ENCODE results near the gene TGM2. TPM values are rescaled to one million over a fixed set of nuclear protein-coding genes. Genes with fewer than 3 reads are reported as not detected.

The TGM2 gene
- total and polyA plus RNA-seq, 7 donors: 6.5 to 104 (median 20.7) TPM

DNA sequence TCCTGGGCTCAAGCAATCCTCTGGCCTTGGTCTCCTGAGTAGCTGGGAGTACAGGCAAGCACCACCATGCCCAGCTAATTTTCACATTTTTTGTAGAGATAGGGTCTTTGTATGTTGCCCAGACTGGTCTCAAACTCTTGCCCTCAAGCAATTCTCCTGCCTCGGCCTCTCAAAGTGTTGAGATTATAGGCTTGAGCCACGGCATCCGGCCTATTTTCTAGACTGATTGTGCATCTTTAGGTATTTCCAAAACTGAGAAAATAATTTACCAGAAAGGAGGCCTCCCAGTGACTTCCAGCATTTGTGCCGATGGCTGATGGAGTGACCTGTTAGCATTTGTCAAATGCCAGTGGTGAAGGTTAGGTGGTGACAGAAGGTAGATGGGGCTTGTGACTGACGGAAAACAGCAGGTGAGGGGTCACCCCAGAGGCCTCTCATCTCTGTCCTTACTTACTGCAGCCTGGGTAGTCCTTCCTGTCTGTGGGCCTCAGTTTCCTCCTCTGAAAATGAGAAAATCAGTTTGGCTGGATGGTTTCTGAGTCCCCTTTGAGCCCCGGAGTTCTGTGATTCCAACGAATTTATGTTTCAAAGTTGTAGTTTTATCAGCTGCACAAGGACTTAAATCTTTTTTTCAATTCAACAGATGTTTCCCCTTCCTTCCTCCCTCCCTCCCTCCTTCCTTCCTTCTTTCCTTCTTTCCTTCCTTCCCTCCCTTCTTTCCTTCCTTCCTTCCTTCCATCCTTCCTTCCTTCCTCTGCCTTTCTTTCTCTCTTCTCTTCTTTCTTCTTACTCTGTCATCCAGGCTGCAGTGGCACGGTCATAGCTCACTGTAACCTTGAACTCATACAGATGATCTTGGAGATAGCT lies 53.5 kb downstream of the TGM2 start:
- TF ChIP-seq EP300 (IDR thresholded peaks at IDR 0.05) (no peak), POLR2A (IDR thresholded peaks at IDR 0.05) (no peak), POLR2AphosphoS5 (IDR thresholded peaks at IDR 0.05) (no peak)
- TF ChIP-seq, protein P1, sequence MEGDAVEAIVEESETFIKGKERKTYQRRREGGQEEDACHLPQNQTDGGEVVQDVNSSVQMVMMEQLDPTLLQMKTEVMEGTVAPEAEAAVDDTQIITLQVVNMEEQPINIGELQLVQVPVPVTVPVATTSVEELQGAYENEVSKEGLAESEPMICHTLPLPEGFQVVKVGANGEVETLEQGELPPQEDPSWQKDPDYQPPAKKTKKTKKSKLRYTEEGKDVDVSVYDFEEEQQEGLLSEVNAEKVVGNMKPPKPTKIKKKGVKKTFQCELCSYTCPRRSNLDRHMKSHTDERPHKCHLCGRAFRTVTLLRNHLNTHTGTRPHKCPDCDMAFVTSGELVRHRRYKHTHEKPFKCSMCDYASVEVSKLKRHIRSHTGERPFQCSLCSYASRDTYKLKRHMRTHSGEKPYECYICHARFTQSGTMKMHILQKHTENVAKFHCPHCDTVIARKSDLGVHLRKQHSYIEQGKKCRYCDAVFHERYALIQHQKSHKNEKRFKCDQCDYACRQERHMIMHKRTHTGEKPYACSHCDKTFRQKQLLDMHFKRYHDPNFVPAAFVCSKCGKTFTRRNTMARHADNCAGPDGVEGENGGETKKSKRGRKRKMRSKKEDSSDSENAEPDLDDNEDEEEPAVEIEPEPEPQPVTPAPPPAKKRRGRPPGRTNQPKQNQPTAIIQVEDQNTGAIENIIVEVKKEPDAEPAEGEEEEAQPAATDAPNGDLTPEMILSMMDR (IDR thresholded peaks at IDR 0.05): no peak
- Histone ChIP-seq H3K4me3 (no peak overlapping the region), H3K36me3 (no peaks in the 10 kb centered on the region), H3K9me3 (no peaks in the 10 kb centered on the region), H3K27ac (peak overlapping the region in 3 of 4 donors; percentile 79 to 88 (median 84)), H3K4me1 (peaks cover 0 to 65% (median 49%) of the 10 kb centered on the region in 4 donors), H3K27me3 (no peaks in the 10 kb centered on the region)
- WGBS, 2 donors: 90 to 95% methylated on average over 8 of the region's 8 CpGs
- no peak for DNase-seq
- intact Hi-C loops (cut with DNase I): loop anchor here (2.0 kb wide), 1 partner anchor 43 kb away; no protein-coding TSS in a partner anchor

DNA sequence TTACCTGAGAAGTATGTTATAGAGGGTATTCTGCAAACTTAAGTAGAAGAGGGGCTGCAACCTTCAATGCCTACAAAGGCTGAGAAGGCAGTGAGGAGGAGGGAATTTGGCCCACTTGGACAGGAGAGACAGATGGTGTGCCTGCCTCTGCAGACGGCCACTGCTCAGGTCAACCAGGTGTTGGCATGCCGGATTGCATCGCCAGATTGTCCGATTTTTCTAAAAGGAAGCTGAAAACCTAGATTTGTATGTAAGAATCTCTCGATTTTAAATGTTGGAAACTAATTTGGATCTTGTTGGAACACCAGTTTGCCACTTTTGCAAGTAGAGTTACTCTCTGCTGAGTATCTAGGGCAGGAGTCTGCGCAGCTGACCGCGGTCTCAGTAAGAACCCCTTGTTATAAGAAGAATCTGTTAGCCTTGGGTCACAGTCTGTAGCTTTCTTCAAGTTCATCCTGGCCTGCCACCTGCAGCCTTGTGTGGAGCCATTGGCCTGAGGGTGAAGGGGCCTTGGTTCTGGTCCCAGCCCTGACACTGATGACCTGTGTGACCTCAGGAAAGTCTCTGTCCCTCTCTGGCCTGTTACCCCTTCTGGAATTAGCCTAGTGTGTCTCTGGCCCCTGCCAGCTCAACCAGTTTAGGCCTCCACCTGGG lies 54.4 kb downstream of the TGM2 start:
- intact Hi-C loops (cut with DNase I): no loop called here
- H3K27me3 ChIP-seq: no peaks in the 10 kb centered on the region
- H3K4me1 ChIP-seq: peaks cover 0 to 73% (median 49%) of the 10 kb centered on the region in 4 donors
- TF ChIP-seq EP300 (IDR thresholded peaks at IDR 0.05) (no peak), POLR2AphosphoS5 (IDR thresholded peaks at IDR 0.05) (no peak), POLR2A (IDR thresholded peaks at IDR 0.05) (no peak)
- TF ChIP-seq, protein P1 (IDR thresholded peaks at IDR 0.05): no peak
- peak overlapping the region; percentile 78 to 88 (median 82) for H3K27ac ChIP-seq
- DNase-seq: no peak
- H3K36me3 ChIP-seq: no peaks in the 10 kb centered on the region
- H3K9me3 ChIP-seq: no peaks in the 10 kb centered on the region
- 59 to 87% methylated on average over 8 of the region's 8 CpGs for WGBS, 2 donors
- H3K4me3 ChIP-seq: no peak overlapping the region

DNA sequence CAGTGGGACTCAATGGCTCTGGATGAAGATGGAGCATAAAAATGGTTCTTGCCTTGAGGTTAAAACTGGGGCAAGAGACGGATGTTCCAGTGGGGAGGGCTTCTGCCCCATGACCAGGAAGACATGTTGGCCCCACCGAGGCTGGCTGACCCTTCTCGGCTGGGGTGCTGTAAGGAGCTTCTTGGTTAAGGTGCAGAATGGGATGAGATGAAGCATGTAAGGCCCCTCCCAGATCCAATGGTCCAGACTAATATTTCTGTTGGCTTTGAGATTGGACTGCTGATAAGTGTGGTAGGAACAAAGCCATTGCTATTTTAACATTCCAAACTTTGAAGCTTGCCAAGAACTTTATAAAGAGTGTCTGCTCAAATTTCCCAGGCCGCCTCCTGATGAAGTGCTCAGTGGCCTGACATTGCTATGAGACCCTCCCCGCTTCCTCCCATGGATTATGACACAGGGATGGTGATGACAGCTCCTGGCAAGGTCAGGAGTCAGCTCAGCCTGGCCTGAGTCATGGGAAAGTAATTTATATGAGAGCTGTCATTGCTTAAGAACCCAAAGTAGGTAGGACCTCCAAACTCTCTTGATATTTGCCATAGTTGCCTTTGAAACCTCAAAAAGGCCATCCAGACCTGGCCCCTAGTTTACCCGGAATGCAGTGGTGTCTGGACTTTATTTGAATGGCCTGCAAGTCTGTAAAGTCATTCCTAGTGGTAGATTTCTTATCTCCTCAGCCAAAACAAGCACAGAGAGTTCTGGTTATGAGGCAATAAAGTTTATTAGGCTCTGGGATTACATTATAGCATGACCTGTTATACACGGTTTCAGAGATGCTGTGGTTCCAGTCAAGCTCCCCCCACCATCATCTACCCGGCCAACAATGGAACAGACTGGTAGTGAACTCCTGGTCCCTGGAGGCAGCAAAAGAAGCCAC lies 55.2 kb downstream of the TGM2 start:
- Histone ChIP-seq H3K36me3 (no peaks in the 10 kb centered on the region), H3K4me1 (peaks cover 0 to 73% (median 49%) of the 10 kb centered on the region in 4 donors), H3K9me3 (no peaks in the 10 kb centered on the region), H3K27me3 (no peaks in the 10 kb centered on the region), H3K4me3 (no peak overlapping the region), H3K27ac (peak overlapping the region; percentile 78 to 88 (median 82))
- intact Hi-C loops (cut with DNase I): no loop called here
- TF ChIP-seq, protein P1 (IDR thresholded peaks at IDR 0.05): no peak
- TF ChIP-seq POLR2A (IDR thresholded peaks at IDR 0.05): no peak
- TF ChIP-seq EP300 (IDR thresholded peaks at IDR 0.05): peak; percentile 54 to 90 (median 80)
- peak; percentile 83 to 97 (median 94) for TF ChIP-seq POLR2AphosphoS5 (IDR thresholded peaks at IDR 0.05)
- WGBS, 2 donors: 32 to 63% methylated on average over 8 of the region's 8 CpGs
- DNase-seq: peak; percentile 91

DNA sequence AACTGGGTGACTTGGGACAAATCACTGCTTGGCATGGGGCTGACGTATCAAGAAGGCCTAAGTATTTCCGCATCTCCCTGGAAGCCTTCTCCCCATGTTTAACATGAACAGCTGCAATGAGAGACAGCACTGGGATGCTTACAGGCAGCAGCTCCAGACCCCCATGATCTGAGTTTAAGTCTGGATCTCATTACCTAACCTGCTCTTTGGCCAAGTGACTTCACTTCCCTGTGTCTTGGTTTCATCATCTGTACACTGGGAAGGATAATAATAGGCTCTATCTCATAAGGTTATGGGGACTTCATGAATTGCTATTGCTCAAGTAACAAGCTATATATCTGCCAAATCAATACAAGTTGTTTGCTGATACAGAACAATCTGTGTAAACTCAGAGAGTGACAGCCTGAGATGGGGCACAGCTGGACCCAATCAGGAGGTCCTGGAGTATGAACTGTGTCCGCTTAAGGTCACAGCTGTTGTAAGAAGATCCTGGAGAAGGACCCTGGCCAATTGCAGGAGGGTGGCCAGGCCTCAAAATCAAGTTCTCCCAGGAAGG lies 56.0 kb downstream of the TGM2 start:
- intact Hi-C loops (cut with DNase I): no loop called here
- TF ChIP-seq POLR2AphosphoS5 (IDR thresholded peaks at IDR 0.05): peak; percentile 92 to 97 (median 96)
- peak; percentile 30 to 92 (median 82) for TF ChIP-seq EP300 (IDR thresholded peaks at IDR 0.05)
- TF ChIP-seq POLR2A (IDR thresholded peaks at IDR 0.05): no peak
- H3K9me3 ChIP-seq: no peaks in the 10 kb centered on the region

More for the DNA sequence above, 56.0 kb downstream of the TGM2 start:
- peak; percentile 94 for DNase-seq
- Histone ChIP-seq H3K4me1 (peaks cover 0 to 71% (median 48%) of the 10 kb centered on the region in 4 donors), H3K27ac (peak overlapping the region; percentile 78 to 88 (median 82)), H3K36me3 (no peaks in the 10 kb centered on the region), H3K4me3 (no peak overlapping the region), H3K27me3 (no peaks in the 10 kb centered on the region)
- WGBS, 2 donors: 84% methylated on average over 3 of the region's 3 CpGs
